GM18508 (cell line): ENCODE results near the gene RC3H2.
"Not testable (repeated sequence)": the region's sequence is repeated elsewhere in the genome, so short reads cannot be mapped to it uniquely, and the experiment has no call there.

ENCODE experiments used
- ATAC-seq: cut with Tn5 transposase; IDR thresholded peaks from one replicate; pipeline ENCODE4 v1.9.1; 2021; ENCODE audit warnings: moderate number of reproducible peaks; ENCODE audit not compliant: insufficient read depth, unreplicated experiment

The RC3H2 gene

DNA sequence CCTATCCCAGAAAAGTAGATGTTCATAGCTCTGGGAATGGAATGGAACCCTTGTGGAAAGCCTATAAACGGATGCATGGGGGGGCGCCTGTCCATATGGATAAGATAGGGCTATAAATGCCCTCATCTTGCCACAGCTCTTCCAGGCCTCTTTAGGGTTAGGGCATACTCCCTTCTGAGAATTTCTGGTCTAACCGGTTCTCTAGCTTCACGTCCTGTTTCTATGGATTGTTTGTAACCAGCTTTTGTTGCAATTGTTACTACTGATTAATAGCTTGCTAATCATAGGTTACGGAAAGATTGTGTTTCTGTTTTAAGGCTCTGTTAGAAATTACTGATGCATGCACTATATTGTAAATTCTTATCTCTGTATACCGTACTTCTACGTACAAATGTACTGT lies 95.9 kb downstream of the RC3H2 start:
- not testable (repeated sequence) for ATAC-seq

DNA sequence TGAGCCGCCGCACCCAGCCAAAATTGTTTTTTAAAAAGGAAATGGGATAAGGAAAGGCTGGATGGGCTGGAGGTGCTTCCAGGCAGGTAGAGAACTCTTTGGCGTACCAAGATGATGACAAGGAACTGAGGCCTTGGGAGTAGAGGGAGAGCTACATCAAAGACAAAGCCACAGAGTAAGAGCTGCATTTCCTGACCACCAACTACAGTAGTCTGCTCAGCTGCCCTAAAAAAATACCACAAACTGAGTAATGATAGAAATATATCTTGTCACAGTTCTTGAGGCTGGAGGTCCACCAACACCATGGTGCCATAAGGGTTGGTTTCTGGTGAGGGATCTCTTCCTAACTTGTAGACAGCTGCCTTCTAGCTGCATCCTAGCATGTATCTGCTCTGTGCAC lies 97.0 kb downstream of the RC3H2 start:
- ATAC-seq, result no peak

DNA sequence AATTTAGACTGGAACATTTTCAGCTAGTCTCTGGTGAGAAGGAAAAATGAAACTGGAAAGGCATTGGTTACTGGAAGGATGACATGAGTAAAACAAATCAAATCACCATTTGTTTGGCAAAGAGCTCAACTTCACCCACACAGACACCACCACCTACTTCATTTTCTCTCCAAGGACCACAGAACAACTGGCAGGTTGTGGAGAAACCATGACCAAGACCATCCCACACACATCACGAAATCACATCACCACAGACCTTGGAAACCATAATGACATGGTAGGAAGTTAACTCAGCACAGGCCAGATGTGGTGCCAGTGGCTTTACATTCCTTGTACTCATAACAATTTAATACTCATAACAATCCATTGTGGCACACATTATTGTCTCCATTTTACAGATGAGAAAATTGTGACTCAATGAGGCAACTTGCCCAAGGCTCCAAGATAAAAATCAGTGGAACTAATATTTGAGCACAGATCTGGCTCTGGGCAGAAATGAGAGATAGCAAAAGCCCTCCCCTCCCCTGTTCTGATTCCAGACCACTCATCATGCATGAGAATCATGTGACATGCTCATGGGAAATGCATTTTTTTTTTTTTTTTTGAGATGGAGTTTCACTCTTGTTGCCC lies 97.8 kb downstream of the RC3H2 start:
- no peak for ATAC-seq

DNA sequence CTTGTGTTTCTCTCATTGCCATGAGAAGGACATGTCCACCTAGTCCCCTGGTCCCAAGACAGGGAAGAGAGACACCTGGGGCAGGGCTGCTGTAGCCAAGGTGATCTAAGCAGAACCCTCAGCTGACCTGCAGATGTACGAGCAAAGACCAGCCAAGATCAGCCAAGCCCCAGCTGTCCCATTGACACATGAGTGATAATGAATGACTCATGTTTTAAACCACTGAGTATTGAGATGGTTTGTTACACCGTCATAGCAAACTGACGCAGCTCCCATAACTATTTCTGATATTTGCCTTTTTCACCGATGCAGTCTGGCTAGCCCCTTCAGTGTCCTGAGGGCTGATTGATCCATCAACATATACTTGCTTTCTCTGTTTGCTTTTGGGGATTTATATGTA lies 98.5 kb downstream of the RC3H2 start:
- no peak for ATAC-seq

DNA sequence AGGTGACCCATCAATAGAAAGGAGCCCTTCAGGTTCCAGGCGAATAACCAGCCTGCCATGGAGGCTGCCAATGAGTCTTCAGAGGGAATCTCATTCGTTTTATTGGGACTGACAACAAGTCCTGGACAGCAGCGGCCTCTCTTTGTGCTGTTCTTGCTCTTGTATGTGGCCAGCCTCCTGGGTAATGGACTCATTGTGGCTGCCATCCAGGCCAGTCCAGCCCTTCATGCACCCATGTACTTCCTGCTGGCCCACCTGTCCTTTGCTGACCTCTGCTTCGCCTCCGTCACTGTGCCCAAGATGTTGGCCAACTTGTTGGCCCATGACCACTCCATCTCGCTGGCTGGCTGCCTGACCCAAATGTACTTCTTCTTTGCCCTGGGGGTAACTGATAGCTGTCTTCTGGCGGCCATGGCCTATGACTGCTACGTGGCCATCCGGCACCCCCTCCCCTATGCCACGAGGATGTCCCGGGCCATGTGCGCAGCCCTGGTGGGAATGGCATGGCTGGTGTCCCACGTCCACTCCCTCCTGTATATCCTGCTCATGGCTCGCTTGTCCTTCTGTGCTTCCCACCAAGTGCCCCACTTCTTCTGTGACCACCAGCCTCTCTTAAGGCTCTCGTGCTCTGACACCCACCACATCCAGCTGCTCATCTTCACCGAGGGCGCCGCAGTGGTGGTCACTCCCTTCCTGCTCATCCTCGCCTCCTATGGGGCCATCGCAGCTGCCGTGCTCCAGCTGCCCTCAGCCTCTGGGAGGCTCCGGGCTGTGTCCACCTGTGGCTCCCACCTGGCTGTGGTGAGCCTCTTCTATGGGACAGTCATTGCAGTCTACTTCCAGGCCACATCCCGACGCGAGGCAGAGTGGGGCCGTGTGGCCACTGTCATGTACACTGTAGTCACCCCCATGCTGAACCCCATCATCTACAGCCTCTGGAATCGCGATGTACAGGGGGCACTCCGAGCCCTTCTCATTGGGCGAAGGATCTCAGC lies 104.8 kb downstream of the RC3H2 start, which contains the start of gene OR1K1:
Gene OR1K1, plus strand, starts transcription at position 58 of the 995 bp plus-strand sequence. Its CDS starts 0 bp downstream, at position 58.
- ATAC-seq, result no peak

DNA sequence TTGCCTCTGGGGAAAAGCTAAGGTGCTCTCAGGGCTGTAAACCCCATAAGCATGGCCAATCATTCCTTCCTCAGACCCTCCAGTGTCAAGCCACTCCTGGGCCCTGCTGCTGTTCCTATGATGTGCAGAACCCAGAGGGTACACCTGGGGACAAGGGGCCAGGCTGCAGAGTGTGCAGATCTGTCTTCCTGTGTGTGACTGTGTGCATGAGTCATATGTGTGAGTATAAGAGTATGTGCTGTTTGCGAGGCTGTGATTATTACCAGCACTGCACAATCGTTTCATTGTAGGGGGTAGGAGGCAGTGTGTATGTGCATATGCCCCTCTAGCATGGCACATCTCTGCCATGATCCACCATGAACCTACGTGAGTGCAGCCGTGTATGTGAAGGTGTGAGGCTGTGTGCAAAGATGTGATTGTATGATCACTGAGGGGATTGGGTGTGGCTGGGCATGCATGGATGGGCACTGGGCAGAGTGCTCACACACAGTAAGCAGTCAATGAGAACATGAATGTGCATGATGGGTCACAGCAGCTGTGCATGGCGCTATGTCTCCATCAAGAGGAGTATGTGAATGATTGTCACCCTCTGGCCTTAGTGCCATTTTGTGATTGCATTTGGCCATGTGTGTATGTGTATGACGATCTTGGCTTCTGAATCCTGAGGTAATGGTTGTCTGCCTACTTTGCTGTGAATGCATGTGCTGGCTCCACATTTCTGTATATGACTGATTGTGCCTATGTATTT lies 107.7 kb downstream of the RC3H2 start:
- no peak for ATAC-seq
